RKO (cell line): ENCODE data around the gene TRIM17.
"Not testable (repeated sequence)": the region's sequence is repeated elsewhere in the genome, so short reads cannot be mapped to it uniquely, and the experiment has no call there.

ENCODE experiments used
- DNase-seq: peaks from one replicate; pipeline ENCODE4 v3.0.0-alpha.2; 2016; ENCODE audit warnings: low spot score

TRIM17 gene

GRCh38 chr1:228448372-228448771 is 31.7 kb upstream of the TRIM17 start:
- no peak for DNase-seq

GRCh38 chr1:228446852-228447251 is 30.2 kb upstream of the TRIM17 start:
- DNase-seq = no peak

- DNase-seq = no peak
These were observed 29.4 kb upstream of the TRIM17 start for GRCh38 chr1:228445843-228446650.

- no peak for DNase-seq
These were observed 28.8 kb upstream of the TRIM17 start for GRCh38 chr1:228445490-228445842.

GRCh38 chr1:228443395-228443794 is 26.7 kb upstream of the TRIM17 start:
- no peak for DNase-seq

GRCh38 chr1:228440761-228441500 is 24.3 kb upstream of the TRIM17 start:
- no peak for DNase-seq

GRCh38 chr1:228438266-228438665 is 21.6 kb upstream of the TRIM17 start:
- no peak for DNase-seq

- DNase-seq = no peak
These were observed 20.8 kb upstream of the TRIM17 start for GRCh38 chr1:228437424-228437962.

GRCh38 chr1:228434689-228435088 is 18.0 kb upstream of the TRIM17 start:
- no peak for DNase-seq

- DNase-seq = not testable (repeated sequence)
These were observed 16.8 kb upstream of the TRIM17 start for GRCh38 chr1:228433337-228434053.

GRCh38 chr1:228430243-228430642 is 13.6 kb upstream of the TRIM17 start:
- DNase-seq = peak; percentile 35

- no peak for DNase-seq
These were observed 13.0 kb upstream of the TRIM17 start for GRCh38 chr1:228429698-228430097.

- no peak for DNase-seq
These were observed 12.3 kb upstream of the TRIM17 start for GRCh38 chr1:228429007-228429406.

GRCh38 chr1:228428412-228428811 is 11.8 kb upstream of the TRIM17 start:
- DNase-seq = no peak

GRCh38 chr1:228426518-228427175 is 10.0 kb upstream of the TRIM17 start:
- DNase-seq = no peak

GRCh38 chr1:228424685-228425660 is 8.3 kb upstream of the TRIM17 start:
- no peak for DNase-seq

- DNase-seq = no peak
These were observed 6.9 kb upstream of the TRIM17 start for GRCh38 chr1:228423404-228424053.

- no peak for DNase-seq
These were observed 4.5 kb upstream of the TRIM17 start for GRCh38 chr1:228420968-228421826.

GRCh38 chr1:228417483-228418203 is 982 bp upstream of the TRIM17 start:
- no peak for DNase-seq
